ENCODE measurements around the gene PDLIM3. TPM values are rescaled to one million over a fixed set of nuclear protein-coding genes. Genes with fewer than 3 reads are reported as not detected.

The PDLIM3 gene, protein sequence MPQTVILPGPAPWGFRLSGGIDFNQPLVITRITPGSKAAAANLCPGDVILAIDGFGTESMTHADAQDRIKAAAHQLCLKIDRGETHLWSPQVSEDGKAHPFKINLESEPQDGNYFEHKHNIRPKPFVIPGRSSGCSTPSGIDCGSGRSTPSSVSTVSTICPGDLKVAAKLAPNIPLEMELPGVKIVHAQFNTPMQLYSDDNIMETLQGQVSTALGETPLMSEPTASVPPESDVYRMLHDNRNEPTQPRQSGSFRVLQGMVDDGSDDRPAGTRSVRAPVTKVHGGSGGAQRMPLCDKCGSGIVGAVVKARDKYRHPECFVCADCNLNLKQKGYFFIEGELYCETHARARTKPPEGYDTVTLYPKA
- 10.3 and 307 TPM in 2 replicates for total RNA-seq (ENCODE audit: low replicate concordance)

DNA sequence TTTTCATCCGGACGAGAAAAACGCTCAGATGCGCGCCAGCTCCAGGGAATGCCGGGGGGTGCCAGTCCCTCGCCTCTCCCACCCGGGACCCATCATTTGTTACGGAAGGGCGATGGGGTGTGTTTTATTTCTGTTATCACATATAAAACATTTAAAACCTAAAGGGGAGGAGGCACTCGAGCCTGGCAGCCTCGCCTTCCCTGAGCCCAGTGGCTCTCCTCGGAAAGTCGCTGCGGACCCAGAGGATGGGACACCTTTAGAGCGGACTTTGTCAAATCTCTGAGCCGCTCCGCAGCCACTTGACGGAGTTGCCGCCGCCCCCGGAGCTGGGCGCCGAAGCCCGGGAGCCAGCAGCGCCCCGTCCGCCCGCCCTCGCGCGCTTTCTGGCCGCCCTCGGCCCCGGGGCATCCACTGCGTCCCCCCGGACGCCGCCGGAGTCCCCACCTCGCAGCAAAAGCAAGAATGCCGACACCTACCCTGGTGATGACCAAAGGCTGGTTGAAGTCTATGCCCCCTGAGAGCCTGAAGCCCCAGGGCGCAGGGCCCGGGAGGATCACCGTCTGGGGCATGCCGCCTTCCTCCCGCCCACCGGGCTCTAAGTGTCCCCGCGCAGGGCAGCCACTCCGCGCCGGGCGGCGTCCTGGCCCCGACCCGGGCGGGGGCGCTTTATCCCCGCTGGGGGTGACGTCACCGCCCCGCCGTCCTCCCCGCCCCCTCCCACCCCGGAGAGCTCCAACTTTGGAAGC lies at the start of gene PDLIM3:
TSS of gene PDLIM3 (minus strand) at position 642 of the 746 bp plus-strand sequence. CDS start at position 569, 73 bp downstream.

DNA sequence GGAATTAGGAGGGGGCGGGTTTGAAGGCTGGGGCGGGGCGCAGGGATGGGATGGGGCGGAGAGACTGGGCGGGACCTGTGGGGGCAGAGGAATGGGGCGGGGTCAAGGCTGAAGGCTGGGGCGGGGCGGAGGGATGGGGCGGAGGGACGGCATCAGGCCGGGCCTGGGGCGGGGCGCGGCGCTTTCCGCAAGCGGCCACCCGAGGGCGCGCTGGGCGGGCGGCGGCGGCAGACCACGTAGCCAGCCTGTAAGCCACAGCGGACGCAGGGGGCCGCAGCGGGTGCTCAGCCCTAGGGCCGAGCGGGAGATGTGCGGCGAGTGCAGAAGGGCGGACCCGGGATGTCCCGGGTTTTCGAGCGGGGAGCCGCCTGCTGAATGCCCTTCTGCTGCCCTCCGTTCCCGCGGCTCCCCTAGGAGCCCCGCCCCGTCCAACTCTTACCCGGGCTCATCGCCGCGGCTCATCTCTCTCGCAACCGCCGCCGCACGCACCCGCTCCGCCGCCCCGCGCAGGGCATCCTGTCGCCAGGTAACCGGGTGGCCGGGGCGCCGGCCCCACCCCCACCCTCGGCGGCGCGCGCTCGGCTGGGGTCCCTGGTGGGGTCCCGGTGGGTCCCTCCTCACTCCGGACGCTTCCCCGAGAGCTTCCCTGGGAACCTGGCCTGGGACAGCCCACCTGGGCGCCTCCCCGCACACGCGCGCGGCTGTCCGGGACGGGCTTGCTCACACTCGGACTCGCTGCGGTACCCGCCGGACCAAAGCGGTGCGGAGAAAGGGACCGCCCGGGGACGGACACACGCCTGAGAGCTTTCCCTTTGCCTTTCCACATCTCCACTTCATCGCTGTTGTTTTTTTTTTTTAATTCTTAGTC lies 63.8 kb downstream of the PDLIM3 start, which contains the start of gene CCDC110:
TSS of gene CCDC110 (minus strand) at position 499 of the 868 bp plus-strand sequence. CDS start at position 449, 50 bp downstream.

Other genes starting within 250 kb of the PDLIM3 start
- gene LRP2BP, start 139.6 kb downstream of the PDLIM3 start, total RNA-seq (ENCODE audit: low replicate concordance): 0.35 and 0.38 TPM in 2 replicates
- gene ANKRD37, start 138.7 kb downstream of the PDLIM3 start, total RNA-seq (ENCODE audit: low replicate concordance): 8.1 and 10.1 TPM in 2 replicates
- 42.8 and 43.9 TPM in 2 replicates for gene UFSP2, start 109.5 kb downstream of the PDLIM3 start, total RNA-seq (ENCODE audit: low replicate concordance)
- 0.59 and 1.7 TPM in 2 replicates for gene CCDC110, start 63.8 kb downstream of the PDLIM3 start, total RNA-seq (ENCODE audit: low replicate concordance)